HG03175 (cell line): Measurements from ENCODE around the gene SPPL2B.
"Not testable (repeated sequence)": the region's sequence is repeated elsewhere in the genome, so short reads cannot be mapped to it uniquely, and the experiment has no call there.

Experiments used
- ATAC-seq: cut with Tn5 transposase; IDR thresholded peaks from one replicate; pipeline ENCODE4 v1.9.1; 2021; ENCODE audit warnings: mild to moderate bottlenecking, moderate library complexity; ENCODE audit not compliant: unreplicated experiment

SPPL2B gene

DNA sequence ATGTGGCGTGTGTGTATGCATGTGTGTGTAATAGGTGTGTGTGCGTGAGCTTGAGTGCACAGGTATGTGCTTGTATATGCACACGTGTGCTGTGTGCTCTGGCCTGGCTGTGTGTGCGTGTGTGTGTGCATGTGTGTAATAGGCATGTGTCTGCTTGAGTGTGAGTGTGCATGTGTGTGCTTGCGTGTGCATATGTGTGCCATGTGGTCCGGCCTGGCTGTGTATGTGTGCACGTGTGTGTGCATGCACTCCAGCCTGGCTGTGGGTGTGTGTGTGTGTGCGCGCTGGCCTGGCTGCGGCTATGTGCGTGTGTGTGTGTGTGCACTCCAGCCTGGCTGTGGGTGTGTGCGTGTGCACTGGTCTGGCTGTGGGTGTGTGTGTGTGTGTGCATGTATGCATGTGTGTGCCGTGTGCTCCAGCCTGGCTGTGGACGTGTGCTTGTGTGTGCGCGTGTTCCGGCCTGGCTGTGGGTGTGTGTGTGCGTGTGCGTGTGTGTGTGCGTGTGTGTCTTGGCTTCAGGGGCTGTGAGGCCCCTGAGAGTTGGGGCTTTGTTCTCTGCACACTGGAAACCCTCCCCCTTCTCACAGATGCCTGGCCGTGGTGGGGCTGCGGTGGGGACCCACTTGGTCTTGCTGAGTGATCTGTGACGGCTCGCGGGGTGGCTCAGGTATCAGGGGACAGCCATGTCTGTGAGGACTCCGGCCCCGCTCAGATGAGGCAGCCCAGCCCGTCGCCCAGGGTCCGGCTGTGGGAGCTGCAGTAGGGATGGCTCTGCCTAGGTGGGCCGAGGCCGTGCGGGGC, 8.2 kb downstream of the SPPL2B start:
- ATAC-seq = no peak

DNA sequence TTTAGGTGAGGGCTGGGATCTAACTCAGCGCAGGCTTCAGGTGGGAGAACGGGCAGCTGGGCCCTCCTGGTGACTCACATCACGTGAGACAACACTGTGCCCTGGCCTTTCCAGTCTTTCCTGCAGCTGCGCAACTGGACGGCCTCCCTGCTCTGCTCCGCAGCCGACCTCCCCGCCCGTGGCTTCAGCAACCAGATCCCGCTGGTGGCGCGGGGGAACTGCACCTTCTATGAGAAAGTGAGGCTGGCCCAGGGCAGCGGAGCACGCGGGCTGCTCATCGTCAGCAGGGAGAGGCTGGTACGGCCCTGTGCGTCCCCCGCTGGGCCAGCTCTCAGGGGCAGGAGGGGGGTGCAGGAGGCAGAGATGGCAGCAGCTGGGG, 8.8 kb downstream of the SPPL2B start:
- no peak for ATAC-seq

- no peak for ATAC-seq
Observed at GRCh38 chr19:2338055-2338615, 9.7 kb downstream of the SPPL2B start.

DNA sequence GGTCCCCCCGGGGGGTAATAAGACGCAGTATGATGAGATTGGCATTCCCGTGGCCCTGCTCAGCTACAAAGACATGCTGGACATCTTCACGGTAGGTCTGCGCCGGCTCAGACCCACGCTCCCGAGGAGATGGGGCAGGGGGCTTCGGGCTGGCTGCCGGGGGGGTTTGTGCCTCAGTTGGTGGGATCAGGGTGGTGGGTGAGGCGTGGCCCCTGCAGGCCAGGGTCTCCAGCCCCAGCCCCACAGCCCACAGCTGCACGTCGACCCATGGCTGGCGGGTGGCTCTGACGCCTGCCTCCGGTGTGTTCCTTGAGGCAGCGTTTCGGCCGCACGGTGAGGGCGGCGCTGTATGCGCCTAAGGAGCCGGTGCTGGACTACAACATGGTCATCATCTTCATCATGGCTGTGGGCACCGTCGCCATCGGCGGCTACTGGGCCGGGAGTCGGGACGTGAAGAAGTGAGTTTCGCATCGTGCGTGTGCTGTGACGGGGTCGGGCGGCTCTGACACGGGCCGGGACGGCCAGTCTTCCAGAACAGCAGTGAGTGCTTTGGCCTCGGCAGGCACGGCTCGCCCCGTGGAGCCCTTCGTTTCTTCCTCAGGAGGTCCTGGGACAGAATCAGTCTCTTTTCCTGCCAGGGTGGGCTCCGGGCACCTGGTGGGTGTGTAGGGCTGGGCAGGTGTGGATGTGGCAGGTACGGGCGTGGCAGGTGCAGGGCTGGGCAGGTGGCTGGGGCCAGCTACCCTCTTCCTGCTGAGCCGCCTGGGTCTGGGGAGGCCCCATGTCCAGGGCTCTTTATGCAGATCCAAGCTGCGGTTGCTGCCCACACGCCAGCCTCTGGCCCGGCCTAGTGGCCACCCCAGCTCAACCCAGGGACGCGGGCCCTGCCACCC, 10.5 kb downstream of the SPPL2B start:
- ATAC-seq = no peak

DNA sequence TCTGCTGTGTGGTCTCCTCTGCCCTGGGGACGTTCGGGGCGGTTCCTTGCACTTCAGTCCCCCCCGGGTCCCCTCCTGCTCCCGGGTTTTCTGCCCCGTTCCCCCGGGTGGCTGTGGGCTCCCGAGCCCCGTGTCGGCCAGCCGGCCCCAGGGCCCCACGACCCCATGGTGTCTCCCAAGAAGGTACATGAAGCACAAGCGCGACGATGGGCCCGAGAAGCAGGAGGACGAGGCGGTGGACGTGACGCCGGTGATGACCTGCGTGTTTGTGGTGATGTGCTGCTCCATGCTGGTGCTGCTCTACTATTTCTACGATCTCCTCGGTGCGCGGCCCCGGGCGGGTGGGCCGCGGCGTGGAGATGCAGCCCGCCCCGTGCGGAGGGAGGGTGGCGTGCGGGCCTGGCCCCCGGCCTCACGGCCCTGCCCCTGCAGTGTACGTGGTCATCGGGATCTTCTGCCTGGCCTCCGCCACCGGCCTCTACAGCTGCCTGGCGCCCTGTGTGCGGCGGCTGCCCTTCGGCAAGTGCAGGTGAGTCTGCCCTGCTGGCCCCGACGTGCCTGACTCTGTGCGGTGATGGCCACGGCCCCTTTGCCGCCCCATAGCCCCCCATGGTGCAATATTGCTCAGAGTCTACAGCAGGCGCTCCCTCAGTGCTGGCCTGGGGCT, 11.3 kb downstream of the SPPL2B start:
- no peak for ATAC-seq

DNA sequence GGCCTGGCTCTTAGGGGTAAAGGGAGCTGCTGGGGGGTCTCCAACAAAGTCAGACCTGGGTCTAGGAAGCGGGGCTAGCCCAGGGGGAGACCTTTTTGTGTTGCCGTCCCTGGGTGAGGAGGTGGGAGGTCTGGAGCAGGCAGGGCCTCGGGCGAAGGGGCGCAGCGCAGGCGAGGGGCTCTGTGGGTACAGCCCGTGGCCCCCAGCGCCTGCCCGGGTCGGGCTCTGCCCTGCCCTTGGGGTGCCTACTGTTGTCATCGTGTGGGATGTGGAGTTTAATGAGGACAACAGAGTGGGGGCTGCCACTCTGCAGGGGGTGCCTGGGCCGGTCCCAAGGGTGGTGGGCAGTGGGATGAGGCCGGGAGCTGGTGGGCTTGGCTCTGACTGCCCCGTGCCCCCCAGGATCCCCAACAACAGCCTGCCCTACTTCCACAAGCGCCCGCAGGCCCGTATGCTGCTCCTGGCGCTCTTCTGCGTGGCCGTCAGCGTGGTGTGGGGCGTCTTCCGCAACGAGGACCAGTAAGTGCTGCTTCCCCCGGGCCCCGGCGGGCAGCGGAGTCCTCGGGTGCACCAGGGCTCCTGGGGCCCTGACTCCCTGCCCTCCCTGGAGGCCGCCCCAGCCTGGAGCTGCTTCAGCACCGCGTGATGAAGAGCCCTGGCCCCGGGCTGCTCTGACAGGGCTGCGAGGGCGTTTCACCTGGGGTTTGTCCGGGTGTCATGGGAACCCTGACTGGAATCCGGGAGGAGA, 12.2 kb downstream of the SPPL2B start:
- ATAC-seq = no peak

DNA sequence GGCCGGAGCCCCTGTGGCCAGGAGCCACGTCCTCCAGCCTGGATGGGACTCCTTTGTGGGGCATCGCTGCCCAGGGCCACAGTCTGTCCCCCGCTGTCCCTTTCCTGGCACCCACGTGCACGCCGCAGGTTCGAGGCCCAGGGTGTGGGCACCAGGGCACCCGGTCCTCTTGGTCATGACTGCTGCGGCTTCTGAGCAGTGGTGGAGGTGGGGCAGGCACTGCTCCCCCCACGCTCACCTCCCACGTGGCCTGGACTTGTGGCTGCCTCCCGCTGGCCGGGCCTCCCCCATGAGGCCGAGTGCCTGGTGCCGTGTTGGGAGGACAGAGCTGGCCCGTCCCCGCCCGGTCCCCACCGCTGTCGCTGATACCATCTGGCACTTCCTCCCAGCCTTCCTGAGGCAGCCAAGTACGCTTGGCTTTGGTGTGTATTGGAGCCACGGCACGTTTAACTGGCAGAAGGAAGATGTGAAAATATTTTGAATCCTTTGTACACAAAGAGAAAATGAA, 12.8 kb downstream of the SPPL2B start:
- ATAC-seq = no peak

- no peak for ATAC-seq
Observed at GRCh38 chr19:2341982-2342381, 13.5 kb downstream of the SPPL2B start.

DNA sequence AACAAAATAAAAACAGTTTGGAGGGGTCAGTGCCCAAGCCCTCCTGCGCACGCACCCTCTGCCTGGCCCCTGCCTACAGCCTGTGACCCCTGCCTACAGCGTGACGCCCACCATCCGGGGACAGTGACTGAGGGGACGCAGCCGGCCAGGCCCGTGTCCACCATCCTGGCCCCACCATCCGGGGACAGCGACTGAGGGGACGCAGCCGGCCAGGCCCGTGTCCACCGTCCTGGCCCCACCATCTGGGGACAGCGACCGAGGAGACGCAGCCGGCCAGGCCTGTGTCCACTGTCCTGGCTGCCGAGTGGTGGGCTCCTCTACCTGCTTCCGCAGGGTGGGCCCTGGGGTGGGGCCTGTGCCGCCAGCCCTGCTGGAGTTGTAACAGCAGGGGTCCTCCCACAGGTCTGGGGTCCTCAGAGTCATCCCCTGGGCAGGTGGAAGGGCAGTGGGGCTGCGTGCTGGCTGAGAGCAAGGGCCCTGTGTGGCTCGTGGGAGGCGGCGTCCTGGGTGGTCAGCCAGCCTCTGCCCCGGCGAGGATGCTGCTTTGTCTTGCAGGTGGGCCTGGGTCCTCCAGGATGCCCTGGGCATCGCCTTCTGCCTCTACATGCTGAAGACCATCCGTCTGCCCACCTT, 14.3 kb downstream of the SPPL2B start:
- no peak for ATAC-seq

- ATAC-seq = no peak
Observed at GRCh38 chr19:2343289-2343982, 15.0 kb downstream of the SPPL2B start.

DNA sequence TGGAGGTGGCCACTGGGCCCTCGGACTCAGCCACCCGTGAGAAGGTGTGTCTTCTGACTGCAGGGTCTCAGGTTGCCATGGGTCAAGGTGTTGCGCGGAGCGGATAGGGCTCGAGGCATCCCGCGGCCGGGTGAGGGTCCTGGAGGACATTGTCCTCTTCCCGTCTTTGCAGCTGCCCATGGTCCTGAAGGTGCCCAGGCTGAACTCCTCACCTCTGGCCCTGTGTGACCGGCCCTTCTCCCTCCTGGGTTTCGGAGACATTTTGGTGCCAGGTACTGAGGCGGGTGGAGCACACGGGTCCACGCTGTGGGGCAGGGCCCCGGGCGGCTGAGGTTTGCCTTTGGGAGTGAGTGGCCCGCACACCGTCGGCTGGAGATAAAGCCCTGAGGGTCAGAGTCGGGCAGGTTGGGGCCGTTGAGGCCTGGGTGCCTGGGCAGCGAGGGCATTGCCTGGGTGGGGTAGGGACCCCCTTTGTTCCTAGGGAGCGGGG, 15.9 kb downstream of the SPPL2B start:
- no peak for ATAC-seq

DNA sequence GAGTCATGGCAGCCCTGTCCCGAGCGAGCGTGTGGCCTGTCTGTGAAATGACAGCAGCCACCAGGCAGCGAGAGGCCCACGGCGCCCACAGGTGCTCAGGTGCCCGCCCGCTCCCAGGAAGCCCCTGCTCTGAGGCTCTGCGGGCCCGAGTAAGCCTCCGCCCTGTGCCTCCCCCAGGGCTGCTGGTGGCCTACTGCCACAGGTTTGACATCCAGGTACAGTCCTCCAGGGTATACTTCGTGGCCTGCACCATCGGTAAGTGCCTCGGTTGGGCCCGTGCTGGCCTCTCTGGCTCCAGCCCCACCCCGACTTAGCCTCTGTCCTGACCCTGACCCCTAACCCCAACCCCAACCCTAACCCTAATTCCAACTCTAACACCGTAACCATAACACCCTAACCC, 16.6 kb downstream of the SPPL2B start:
- no peak for ATAC-seq

DNA sequence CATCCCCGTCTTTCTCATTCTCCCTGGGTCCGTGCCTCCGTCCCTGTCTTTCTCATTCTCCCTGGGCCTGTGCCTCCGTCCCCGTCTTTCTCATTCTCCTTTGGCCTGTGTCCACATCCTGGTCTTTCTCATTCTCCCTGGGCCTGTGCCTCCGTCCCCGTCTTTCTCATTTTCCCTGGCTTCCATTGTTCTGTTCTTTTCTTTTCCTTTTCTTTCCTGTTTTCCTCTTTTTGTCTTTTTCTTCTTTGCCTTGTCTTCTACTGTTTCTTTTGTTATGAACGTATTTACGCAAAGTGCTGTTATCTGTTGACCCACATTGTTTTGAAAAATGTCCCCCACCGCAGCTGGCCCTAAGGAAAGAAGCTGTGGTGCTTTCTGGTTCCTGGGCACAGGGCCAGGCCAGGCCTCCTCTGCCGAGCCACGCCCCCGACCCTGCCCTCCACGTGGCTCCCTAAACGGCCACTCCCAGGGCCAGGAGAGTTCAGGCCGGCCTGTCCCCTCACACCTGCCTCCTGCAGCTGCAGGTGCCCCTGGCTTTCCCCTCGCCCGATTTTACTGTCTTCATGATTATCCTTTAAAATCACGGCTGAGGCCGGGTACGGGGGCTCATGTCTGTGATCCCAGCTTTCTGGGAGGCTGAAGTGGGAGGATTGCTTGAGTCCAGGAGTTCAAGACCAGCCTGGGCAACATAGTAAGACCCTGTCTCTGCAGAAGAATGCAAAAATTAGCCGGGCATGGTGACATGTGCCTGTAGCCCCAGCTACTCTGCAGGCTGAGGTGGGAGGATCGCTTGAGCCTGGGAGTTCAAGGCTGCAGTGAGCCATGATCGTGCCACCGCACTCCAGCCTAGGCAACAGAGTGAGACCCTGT, 17.5 kb downstream of the SPPL2B start:
- no peak for ATAC-seq

DNA sequence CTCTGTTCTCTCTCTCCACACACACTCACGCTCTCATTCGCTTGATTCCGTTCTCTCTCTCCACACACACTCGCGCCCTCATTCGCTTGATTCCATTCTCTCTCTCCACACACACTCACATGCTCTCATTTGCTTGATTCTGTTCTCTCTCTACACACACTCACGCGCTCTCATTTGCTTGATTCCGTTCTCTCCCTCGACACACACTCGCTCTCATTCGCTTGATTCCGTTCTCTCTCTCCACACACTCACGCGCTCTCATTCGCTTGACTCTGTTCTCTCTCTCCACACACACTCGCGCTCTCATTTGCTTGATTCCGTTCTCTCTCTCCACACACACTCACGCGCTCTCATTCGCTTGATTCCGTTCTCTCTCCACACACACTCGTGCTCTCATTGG, 21.3 kb downstream of the SPPL2B start:
- ATAC-seq = not testable (repeated sequence)

DNA sequence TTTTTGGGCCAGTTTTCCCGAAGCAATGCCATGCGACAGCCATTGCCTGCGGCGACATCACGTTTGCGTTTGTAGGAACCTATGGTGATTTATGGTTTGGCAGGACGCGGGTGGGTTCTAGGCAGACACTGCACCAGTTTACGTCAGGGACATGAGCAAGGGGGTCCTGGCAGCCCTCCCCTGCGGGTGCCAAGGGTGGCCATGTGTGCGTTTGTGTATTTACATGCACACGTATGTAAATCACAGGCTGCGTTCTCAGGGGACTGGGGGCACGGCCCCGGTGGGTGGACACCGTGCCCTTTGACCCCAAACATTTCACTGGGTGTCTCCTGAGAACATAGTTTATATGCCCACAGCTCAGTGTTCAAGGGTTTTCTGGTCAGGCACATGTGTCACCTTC, 22.2 kb downstream of the SPPL2B start:
- ATAC-seq = no peak

DNA sequence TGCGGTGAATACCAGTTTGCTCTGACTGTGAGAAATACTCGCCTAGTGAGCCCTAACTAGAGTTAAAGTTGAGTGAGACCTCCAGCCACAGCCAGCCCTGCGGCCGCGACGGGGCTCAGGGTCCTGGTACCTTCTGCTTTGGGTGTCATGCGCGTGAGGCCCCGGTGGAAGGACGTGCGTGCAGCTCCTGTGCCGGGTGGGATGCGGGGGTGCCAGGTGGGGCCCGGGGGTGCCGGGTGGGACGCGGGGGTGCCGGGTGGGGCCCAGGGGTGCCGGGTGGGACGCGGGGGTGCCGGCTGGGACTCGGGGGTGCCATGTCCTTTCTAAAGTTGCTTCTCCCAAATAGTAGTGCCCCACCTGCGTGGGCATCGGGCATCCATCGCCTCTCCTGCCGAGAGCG, 23.1 kb downstream of the SPPL2B start:
- no peak for ATAC-seq

DNA sequence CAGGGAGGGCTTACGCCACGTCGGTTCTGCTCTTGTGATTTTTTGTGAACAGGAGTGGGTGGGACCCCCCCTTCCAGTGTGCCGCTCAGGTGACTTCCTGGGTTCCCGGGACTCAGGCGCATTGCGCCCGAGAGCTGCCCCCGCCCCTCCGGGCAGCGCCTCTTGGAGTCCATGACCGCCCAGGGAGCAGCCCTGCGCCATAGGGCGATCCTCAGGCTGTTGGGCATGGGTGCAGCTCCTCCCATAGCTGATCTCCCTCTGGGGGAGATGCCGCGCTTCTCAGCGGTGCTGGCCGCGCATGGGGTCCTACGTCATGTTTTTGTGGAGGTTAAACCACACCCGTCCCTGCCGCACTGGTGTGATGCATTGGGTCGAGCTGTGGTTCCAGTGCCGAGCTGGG, 23.6 kb downstream of the SPPL2B start:
- ATAC-seq = no peak
